GM19238 (cell line): Measurements from ENCODE around the gene NBPF4.
"Not testable (repeated sequence)": the region's sequence is repeated elsewhere in the genome, so short reads cannot be mapped to it uniquely, and the experiment has no call there.

Source experiments
- DNase-seq: peaks from one replicate; pipeline ENCODE4 v3.0.0; 2011; ENCODE audit warnings: low spot score; ENCODE audit not compliant: insufficient read length

Gene NBPF4

GRCh38 chr1:108243976-108244375, at the start of gene NBPF4:
NBPF4 (minus strand) TSS chr1:108244076; CDS start chr1:108243761, 315 bp downstream.
- DNase-seq = not testable (repeated sequence)

- DNase-seq = not testable (repeated sequence)
Measured at GRCh38 chr1:108282528-108283257, 38.8 kb upstream of the NBPF4 start.

- DNase-seq = not testable (repeated sequence)
Measured at GRCh38 chr1:108272485-108273327, 28.8 kb upstream of the NBPF4 start.

GRCh38 chr1:108267097-108267496, 23.2 kb upstream of the NBPF4 start:
- not testable (repeated sequence) for DNase-seq

- DNase-seq = not testable (repeated sequence)
Measured at GRCh38 chr1:108261967-108262366, 18.1 kb upstream of the NBPF4 start.

- not testable (repeated sequence) for DNase-seq
Measured at GRCh38 chr1:108261519-108261918, 17.6 kb upstream of the NBPF4 start.

- DNase-seq = not testable (repeated sequence)
Measured at GRCh38 chr1:108260578-108261259, 16.8 kb upstream of the NBPF4 start.

GRCh38 chr1:108255426-108255825, 11.6 kb upstream of the NBPF4 start:
- DNase-seq = not testable (repeated sequence)

- DNase-seq = not testable (repeated sequence)
Measured at GRCh38 chr1:108239426-108239825, 4.5 kb downstream of the NBPF4 start.

- not testable (repeated sequence) for DNase-seq
Measured at GRCh38 chr1:108235308-108235707, 8.6 kb downstream of the NBPF4 start.

- not testable (repeated sequence) for DNase-seq
Measured at GRCh38 chr1:108232183-108232582, 11.7 kb downstream of the NBPF4 start.

- not testable (repeated sequence) for DNase-seq
Measured at GRCh38 chr1:108229976-108230375, 13.9 kb downstream of the NBPF4 start.

- not testable (repeated sequence) for DNase-seq
Measured at GRCh38 chr1:108227772-108228171, 16.1 kb downstream of the NBPF4 start.

- not testable (repeated sequence) for DNase-seq
Measured at GRCh38 chr1:108226855-108227254, 17.0 kb downstream of the NBPF4 start.

GRCh38 chr1:108223226-108223625, 20.6 kb downstream of the NBPF4 start:
- DNase-seq = not testable (repeated sequence)

GRCh38 chr1:108217515-108218174, 26.2 kb downstream of the NBPF4 start:
- not testable (repeated sequence) for DNase-seq

GRCh38 chr1:108217007-108217406, 26.9 kb downstream of the NBPF4 start:
- not testable (repeated sequence) for DNase-seq

GRCh38 chr1:108216028-108216890, 27.6 kb downstream of the NBPF4 start:
- not testable (repeated sequence) for DNase-seq

- not testable (repeated sequence) for DNase-seq
Measured at GRCh38 chr1:108214641-108215465, 29.0 kb downstream of the NBPF4 start.
